ENCODE data around the gene KLHL22.
"Not testable (repeated sequence)": the region's sequence is repeated elsewhere in the genome, so short reads cannot be mapped to it uniquely, and the experiment has no call there.

DNA sequence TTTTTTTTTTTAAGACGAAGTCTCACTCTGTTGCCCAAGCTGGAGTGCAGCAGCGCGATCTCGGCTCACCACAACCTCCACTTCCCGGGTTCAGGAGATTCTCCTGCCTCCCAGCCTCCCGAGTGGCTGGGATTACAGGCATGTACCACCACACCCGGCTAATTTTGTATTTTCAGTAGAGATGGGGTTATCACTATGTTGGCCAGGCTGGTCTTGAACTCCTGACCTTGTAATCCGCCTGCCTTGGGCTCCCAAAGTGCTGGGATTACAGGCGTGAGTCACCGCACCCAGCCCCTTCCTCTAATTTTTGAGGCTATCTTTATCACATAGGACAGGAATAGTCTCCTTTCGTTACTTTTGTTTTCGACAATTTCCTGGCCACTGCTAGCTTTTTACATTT is 20.0 kb downstream of the KLHL22 start:
- TF ChIP-seq, protein P1, sequence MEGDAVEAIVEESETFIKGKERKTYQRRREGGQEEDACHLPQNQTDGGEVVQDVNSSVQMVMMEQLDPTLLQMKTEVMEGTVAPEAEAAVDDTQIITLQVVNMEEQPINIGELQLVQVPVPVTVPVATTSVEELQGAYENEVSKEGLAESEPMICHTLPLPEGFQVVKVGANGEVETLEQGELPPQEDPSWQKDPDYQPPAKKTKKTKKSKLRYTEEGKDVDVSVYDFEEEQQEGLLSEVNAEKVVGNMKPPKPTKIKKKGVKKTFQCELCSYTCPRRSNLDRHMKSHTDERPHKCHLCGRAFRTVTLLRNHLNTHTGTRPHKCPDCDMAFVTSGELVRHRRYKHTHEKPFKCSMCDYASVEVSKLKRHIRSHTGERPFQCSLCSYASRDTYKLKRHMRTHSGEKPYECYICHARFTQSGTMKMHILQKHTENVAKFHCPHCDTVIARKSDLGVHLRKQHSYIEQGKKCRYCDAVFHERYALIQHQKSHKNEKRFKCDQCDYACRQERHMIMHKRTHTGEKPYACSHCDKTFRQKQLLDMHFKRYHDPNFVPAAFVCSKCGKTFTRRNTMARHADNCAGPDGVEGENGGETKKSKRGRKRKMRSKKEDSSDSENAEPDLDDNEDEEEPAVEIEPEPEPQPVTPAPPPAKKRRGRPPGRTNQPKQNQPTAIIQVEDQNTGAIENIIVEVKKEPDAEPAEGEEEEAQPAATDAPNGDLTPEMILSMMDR (IDR thresholded peaks at IDR 0.05; ENCODE audit: poor library complexity), result not testable (repeated sequence)
- not testable (repeated sequence) for TF ChIP-seq EZH2phosphoT487 (IDR thresholded peaks at IDR 0.05; ENCODE audit: low read depth, severe bottlenecking, unreplicated experiment)

All from hepatocyte (in vitro differentiated cells).